Measurements from ENCODE around the gene LDLR. TPM values are rescaled to one million over a fixed set of nuclear protein-coding genes. Genes with fewer than 3 reads are reported as not detected.
"Not testable (repeated sequence)": the region's sequence is repeated elsewhere in the genome, so short reads cannot be mapped to it uniquely, and the experiment has no call there.

The LDLR gene
- total RNA-seq, 1 donor from 2014 or later = 86.4 TPM

- DNase-seq (ENCODE audit: low read depth in 2 of 2) = no peak
Measured at GRCh38 chr19:11172576-11172975, 83.3 kb downstream of the LDLR start.

DNA sequence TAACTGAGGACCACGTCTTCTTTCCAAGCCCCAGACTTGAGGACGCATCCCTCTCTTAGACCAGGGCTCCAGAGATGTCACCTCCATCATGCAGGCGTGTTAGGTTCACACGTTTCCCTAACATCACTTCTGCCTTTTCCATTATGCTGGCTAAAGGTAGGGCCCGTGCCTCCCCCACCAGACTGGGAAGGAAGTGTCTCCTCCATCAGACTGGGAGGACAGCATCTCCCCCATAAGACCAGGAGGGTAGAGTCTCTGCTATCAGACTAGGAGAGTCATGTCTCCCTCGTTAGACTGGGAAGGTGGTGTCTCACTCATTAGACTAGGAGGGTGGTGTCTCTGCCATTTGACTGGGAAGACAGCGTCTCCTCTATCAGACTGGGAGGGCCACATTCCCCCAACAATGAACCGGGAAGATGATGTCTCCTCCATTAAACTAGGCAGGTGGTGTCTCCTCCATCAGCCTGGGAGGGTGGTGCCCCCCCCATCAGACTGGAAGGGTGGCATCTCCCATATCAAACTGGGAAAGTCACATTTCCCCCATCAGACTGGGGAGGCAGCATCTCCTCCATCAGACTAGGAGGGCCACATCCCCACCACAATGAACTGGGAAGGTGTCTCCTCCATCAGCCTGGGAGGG, 84.4 kb downstream of the LDLR start:
- DNase-seq (ENCODE audit: low read depth in 2 of 2) = no peak

DNA sequence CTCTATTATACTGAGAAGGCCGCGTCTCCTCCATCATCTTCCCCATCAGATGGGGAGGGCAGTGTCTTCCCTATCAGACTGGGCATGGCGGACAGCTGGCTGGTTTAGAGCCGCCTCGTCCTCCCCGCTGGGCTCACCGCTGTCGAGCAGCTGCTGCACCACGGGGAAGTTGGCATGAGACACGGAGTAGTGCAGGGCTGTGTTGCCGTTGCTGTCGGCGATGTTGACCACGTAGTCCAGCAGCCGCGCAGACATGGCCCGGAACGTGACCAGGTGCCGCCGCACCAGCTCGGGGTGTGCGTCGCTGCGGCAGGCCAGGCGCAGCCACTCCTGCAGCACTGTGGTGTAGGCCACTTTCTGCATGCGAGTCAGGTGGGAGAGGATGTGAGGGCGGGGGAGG, 85.1 kb downstream of the LDLR start:
- DNase-seq (ENCODE audit: low read depth in 2 of 2) = no peak

- DNase-seq (ENCODE audit: low read depth in 2 of 2) = no peak
Measured at GRCh38 chr19:11175920-11176319, 86.7 kb downstream of the LDLR start.

GRCh38 chr19:11176466-11177193, 87.4 kb downstream of the LDLR start:
- no peak for DNase-seq (ENCODE audit: low read depth in 2 of 2)

- DNase-seq (ENCODE audit: low read depth in 2 of 2) = no peak
Measured at GRCh38 chr19:11177592-11177991, 88.3 kb downstream of the LDLR start.

DNA sequence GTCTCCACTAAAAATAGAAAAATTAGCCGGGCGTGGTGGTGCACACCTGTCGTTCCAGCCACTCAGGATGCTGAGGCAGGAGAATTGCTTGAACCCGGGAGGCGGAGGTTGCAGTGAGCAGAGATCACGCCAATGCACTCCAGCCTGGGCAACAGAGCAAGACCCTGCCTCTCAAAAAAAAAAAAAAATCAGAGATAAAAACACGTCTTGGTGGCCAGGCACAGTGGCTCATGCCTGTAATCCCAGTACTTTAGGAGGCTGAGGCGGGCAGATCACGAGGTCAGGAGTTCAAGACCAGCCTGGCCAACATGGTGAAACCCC, 89.8 kb downstream of the LDLR start:
- not testable (repeated sequence) for DNase-seq (ENCODE audit: low read depth in 2 of 2)

GRCh38 chr19:11179716-11180297, 90.5 kb downstream of the LDLR start:
- peak in 1 of 2 donors; percentile 48 for DNase-seq (ENCODE audit: low read depth in 2 of 2)

DNA sequence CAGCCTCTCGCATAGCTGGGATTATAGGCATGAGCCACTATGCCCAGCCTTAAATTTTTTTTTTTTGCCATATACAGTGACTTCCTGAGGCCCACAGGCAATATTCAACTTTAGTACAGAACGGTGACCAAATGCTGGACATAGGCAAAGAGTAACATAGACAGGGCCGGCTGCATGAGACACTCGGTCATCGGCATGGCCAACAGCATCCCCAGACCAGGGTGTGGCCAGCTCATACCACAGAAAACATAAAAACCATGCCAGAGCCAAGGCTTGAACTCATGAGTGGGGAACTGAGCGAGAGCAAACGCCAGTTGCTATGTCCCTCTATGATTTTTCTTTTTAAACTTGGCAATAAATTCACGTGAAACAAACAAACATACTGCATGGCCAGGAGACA, 91.1 kb downstream of the LDLR start:
- no peak for DNase-seq (ENCODE audit: low read depth in 2 of 2)

- not testable (repeated sequence) for DNase-seq (ENCODE audit: low read depth in 2 of 2)
Measured at GRCh38 chr19:11180975-11181374, 91.7 kb downstream of the LDLR start.

GRCh38 chr19:11181488-11181887, 92.2 kb downstream of the LDLR start:
- no peak for DNase-seq (ENCODE audit: low read depth in 2 of 2)

Other genes starting within 250 kb of the LDLR start
- gene C19orf38, start 241.0 kb upstream of the LDLR start, total RNA-seq = 0.13 TPM in 1 of 2 replicates, not detected in the other
- 19.0 and 26.4 TPM in 2 replicates for gene CARM1, start 217.9 kb upstream of the LDLR start, total RNA-seq
- gene YIPF2, start 160.8 kb upstream of the LDLR start, total RNA-seq = 71.2 and 86.7 TPM in 2 replicates
- 29.5 and 35.5 TPM in 2 replicates for gene TIMM29, start 160.7 kb upstream of the LDLR start, total RNA-seq
- gene SMARCA4, start 128.4 kb upstream of the LDLR start, total RNA-seq = 50.1 and 77.0 TPM in 2 replicates
- 31.1 and 80.0 TPM in 2 replicates for gene SPC24, start 66.3 kb downstream of the LDLR start, total RNA-seq
- gene KANK2, start 108.1 kb downstream of the LDLR start, total RNA-seq = 45.6 and 127 TPM in 2 replicates
- not detected in 2 replicates for gene ANGPTL8, start 150.2 kb downstream of the LDLR start, total RNA-seq
- 56.1 and 92.4 TPM in 2 replicates for gene DOCK6, start 173.1 kb downstream of the LDLR start, total RNA-seq
- not detected in 2 replicates for gene TSPAN16, start 206.7 kb downstream of the LDLR start, total RNA-seq

Measured in dermis microvascular lymphatic vessel endothelial cell (primary cell).